Urinary bladder (tissue), 4 donors: ENCODE results near the gene EPHB1. TPM values are rescaled to one million over a fixed set of nuclear protein-coding genes. Genes with fewer than 3 reads are reported as not detected.

Experiments used
- DNase-seq: peaks from one replicate; pipeline ENCODE4 v3.0.0-alpha.2; 2015; ENCODE audit errors: extremely low spot score
- H3K27ac ChIP-seq: one replicate; pipeline ENCODE4 v1.5.1; 2013; ENCODE audit warnings: low read depth, mild to moderate bottlenecking, moderate library complexity
- H3K36me3 ChIP-seq: one replicate; pipeline ENCODE4 v1.6.1; 2013; ENCODE audit warnings: mild to moderate bottlenecking, moderate library complexity; ENCODE audit not compliant: insufficient read depth
- H3K4me1 ChIP-seq: one replicate; pipeline ENCODE4 v1.6.1; 2013; ENCODE audit warnings: mild to moderate bottlenecking, moderate library complexity; ENCODE audit not compliant: insufficient read depth
- H3K4me3 ChIP-seq: one replicate; pipeline ENCODE4 v1.5.1; 2013; ENCODE audit warnings: low read depth, low read length
- whole genome bisulfite sequencing: extraction: QIAGEN DNeasy Blood & Tissue Kit; methylation state at CpG from one replicate; pipeline ENCODE4 v1.1.7; 2013; 5-methylcytosine and 5-hydroxymethylcytosine counted together
- polyA plus RNA-seq: library from polyadenylated mRNA; stranded (reverse); fragments of 200-250 nt; gene quantifications from one replicate; pipeline ENCODE4 v1.2.3, GENCODE V29; 2013
- total RNA-seq: library from RNA; depleted of rRNA; stranded (reverse); fragments of >200 nt; gene quantifications from one replicate; pipeline ENCODE4 v1.2.3, GENCODE V29; 2014
- donor health status: healthy with polysubstance abuse.
- donor health status: healthy.

EPHB1 gene
- total and polyA plus RNA-seq, 2 donors = 0.67 to 1.6 TPM

- Histone ChIP-seq H3K4me3 (no peak overlapping the region), H3K36me3 (no peaks in the 10 kb centered on the region), H3K4me1 (no peaks in the 10 kb centered on the region), H3K27ac (no peak overlapping the region)
- no peak for DNase-seq
- WGBS = 63% methylated on average over 10 of the region's 10 CpGs
Measured at GRCh38 chr3:134874737-134875413, 79.8 kb downstream of the EPHB1 start.

- Histone ChIP-seq H3K36me3 (no peaks in the 10 kb centered on the region), H3K4me1 (no peaks in the 10 kb centered on the region), H3K4me3 (no peak overlapping the region), H3K27ac (no peak overlapping the region)
- DNase-seq = no peak
- WGBS = 94% methylated on average over 2 of the region's 2 CpGs
Measured at GRCh38 chr3:134876836-134877235, 81.8 kb downstream of the EPHB1 start.

- Histone ChIP-seq H3K36me3 (no peaks in the 10 kb centered on the region), H3K27ac (no peak overlapping the region), H3K4me1 (no peaks in the 10 kb centered on the region), H3K4me3 (no peak overlapping the region)
- WGBS = 65% methylated on average over 5 of the region's 5 CpGs
- DNase-seq = no peak
Measured at GRCh38 chr3:134877788-134878187, 82.7 kb downstream of the EPHB1 start.

GRCh38 chr3:134879990-134880389 lies 84.9 kb downstream of the EPHB1 start:
- H3K36me3 ChIP-seq = no peaks in the 10 kb centered on the region
- no peak for DNase-seq
- H3K4me3 ChIP-seq = no peak overlapping the region
- no peaks in the 10 kb centered on the region for H3K4me1 ChIP-seq
- 39% methylated on average over 1 of the region's 1 CpG for WGBS
- H3K27ac ChIP-seq = no peak overlapping the region

- no peak overlapping the region for H3K27ac ChIP-seq
- 89% methylated on average over 4 of the region's 4 CpGs for WGBS
- no peaks in the 10 kb centered on the region for H3K4me1 ChIP-seq
- H3K36me3 ChIP-seq = no peaks in the 10 kb centered on the region
- no peak for DNase-seq
- H3K4me3 ChIP-seq = no peak overlapping the region
Measured at GRCh38 chr3:134880431-134880830, 85.4 kb downstream of the EPHB1 start.

GRCh38 chr3:134881305-134881704 lies 86.2 kb downstream of the EPHB1 start:
- H3K4me3 ChIP-seq = no peak overlapping the region
- DNase-seq = no peak
- WGBS = 72% methylated on average over 4 of the region's 4 CpGs
- H3K27ac ChIP-seq = no peak overlapping the region
- H3K36me3 ChIP-seq = no peaks in the 10 kb centered on the region
- H3K4me1 ChIP-seq = no peaks in the 10 kb centered on the region

- DNase-seq = no peak
- H3K36me3 ChIP-seq = no peaks in the 10 kb centered on the region
- no peaks in the 10 kb centered on the region for H3K4me1 ChIP-seq
- no peak overlapping the region for H3K4me3 ChIP-seq
- 86% methylated on average over 5 of the region's 5 CpGs for WGBS
- no peak overlapping the region for H3K27ac ChIP-seq
Measured at GRCh38 chr3:134883697-134884385, 88.8 kb downstream of the EPHB1 start.

GRCh38 chr3:134885877-134886621 lies 91.0 kb downstream of the EPHB1 start:
- no peak for DNase-seq
- no peaks in the 10 kb centered on the region for H3K36me3 ChIP-seq
- H3K4me3 ChIP-seq = no peak overlapping the region
- H3K27ac ChIP-seq = no peak overlapping the region
- WGBS = 58% methylated on average over 6 of the region's 6 CpGs
- no peaks in the 10 kb centered on the region for H3K4me1 ChIP-seq

- WGBS = 81% methylated on average over 4 of the region's 4 CpGs
- H3K27ac ChIP-seq = no peak overlapping the region
- no peak for DNase-seq
- no peaks in the 10 kb centered on the region for H3K36me3 ChIP-seq
- no peaks in the 10 kb centered on the region for H3K4me1 ChIP-seq
- no peak overlapping the region for H3K4me3 ChIP-seq
Measured at GRCh38 chr3:134886991-134887390, 91.9 kb downstream of the EPHB1 start.

GRCh38 chr3:134887536-134887935 lies 92.5 kb downstream of the EPHB1 start:
- H3K4me3 ChIP-seq = no peak overlapping the region
- H3K27ac ChIP-seq = no peak overlapping the region
- H3K4me1 ChIP-seq = no peaks in the 10 kb centered on the region
- no peak for DNase-seq
- H3K36me3 ChIP-seq = no peaks in the 10 kb centered on the region

GRCh38 chr3:134892326-134892725 lies 97.3 kb downstream of the EPHB1 start:
- no peak overlapping the region for H3K4me3 ChIP-seq
- H3K27ac ChIP-seq = no peak overlapping the region
- H3K4me1 ChIP-seq = no peaks in the 10 kb centered on the region
- DNase-seq = no peak
- 48% methylated on average over 2 of the region's 2 CpGs for WGBS
- no peaks in the 10 kb centered on the region for H3K36me3 ChIP-seq

- Histone ChIP-seq H3K4me3 (no peak overlapping the region), H3K4me1 (no peaks in the 10 kb centered on the region), H3K27ac (no peak overlapping the region), H3K36me3 (no peaks in the 10 kb centered on the region)
- 47% methylated on average over 5 of the region's 5 CpGs for WGBS
- no peak for DNase-seq
Measured at GRCh38 chr3:134892761-134893160, 97.7 kb downstream of the EPHB1 start.

- 79% methylated on average over 4 of the region's 4 CpGs for WGBS
- Histone ChIP-seq H3K36me3 (no peaks in the 10 kb centered on the region), H3K4me1 (no peaks in the 10 kb centered on the region), H3K27ac (no peak overlapping the region), H3K4me3 (no peak overlapping the region)
- no peak for DNase-seq
Measured at GRCh38 chr3:134894533-134894932, 99.5 kb downstream of the EPHB1 start.

GRCh38 chr3:134895181-134895580 lies 100.1 kb downstream of the EPHB1 start:
- no peak overlapping the region for H3K4me3 ChIP-seq
- no peaks in the 10 kb centered on the region for H3K36me3 ChIP-seq
- H3K4me1 ChIP-seq = no peaks in the 10 kb centered on the region
- DNase-seq = no peak
- WGBS = 72% methylated on average over 2 of the region's 2 CpGs
- no peak overlapping the region for H3K27ac ChIP-seq
